HCT116 (cell line): Measurements from ENCODE around the gene NCAPD3. TPM values are rescaled to one million over a fixed set of nuclear protein-coding genes. Genes with fewer than 3 reads are reported as not detected.

ENCODE experiments used
- ATAC-seq: fragments of 200-7000 bp; cut with Tn5 transposase; 2 replicates; pipeline ENCODE4 v1.9.1; 2020; ENCODE audit warnings: mild to moderate bottlenecking, moderate library complexity
- BruUV-seq: library from RNA; stranded (reverse); fragments of 400-500 nt; replicated peaks from 2 replicates; lab custom pipeline; 2021; lab: Mats Ljungman, UMichigan
- CTCF ChIA-PET: fragments of 300-600 bp; sonication (Branson Sonifier 250); formaldehyde crosslinking; loops from one replicate; lab custom pipeline; 2021; ENCODE audit warnings: antibody characterized with exemption; lab: Charles Lee
- POLR2A ChIA-PET: fragments of 300-600, 350-600 bp; sonication (Branson Sonifier 250); formaldehyde crosslinking; loops from one replicate; lab custom pipeline; 2021; ENCODE audit warnings: antibody characterized with exemption; lab: Charles Lee
- RAD21 ChIA-PET, 2 experiments: fragments of 300-600 bp; sonication (Branson Sonifier 250); formaldehyde crosslinking; loops; one replicate each; lab custom pipeline; 2023; ENCODE audit warnings: low total read pairs in 2 of 2; ENCODE audit not compliant: uncharacterized antibody in 2 of 2, unreplicated experiment in 2 of 2, low non-redundant PET in 1 of 2; lab: Charles Lee
- DNase-seq: peaks from one replicate; pipeline ENCODE4 v3.0.0-alpha.2; 2010; ENCODE audit warnings: low read depth, low spot score
- H2AFZ ChIP-seq: fragments of 200-600 bp; shearing (Covaris generic), sonication (generic); 2 replicates; pipeline ENCODE4 v1.6.1; 2017; ENCODE audit warnings: low read depth, mixed run types, mixed read lengths, antibody characterized with exemption, low read length; ENCODE audit not compliant: poor library complexity, severe bottlenecking
- H3K27ac ChIP-seq: 2 replicates; pipeline ENCODE4 v1.5.1; 2012; ENCODE audit warnings: low read depth, low read length
- H3K27me3 ChIP-seq: fragments of 200-600 bp; sonication (generic); 2 replicates; pipeline ENCODE4 v1.6.1; 2016; ENCODE audit warnings: mixed run types, low read length, mixed read lengths; ENCODE audit not compliant: insufficient read depth
- H3K36me3 ChIP-seq, 2 experiments: fragments of 200-500 bp in 1 of 2; fragments of 200-600 bp in 1 of 2; sonication (Bioruptor generic) in 1 of 2; sonication (generic) in 1 of 2; 2 replicates each; pipeline versions ENCODE4 v1.5.1 to v1.6.1; 2014 to 2016; ENCODE audit warnings: low read length in 2 of 2, inconsistent platforms in 1 of 2, mixed read lengths in 1 of 2, mixed run types in 1 of 2; ENCODE audit not compliant: insufficient read depth in 2 of 2, control insufficient read depth in 1 of 2
- H3K4me1 ChIP-seq, 2 experiments: fragments of 200-600 bp in 1 of 2; sonication (generic) in 1 of 2; 2 replicates each; pipeline versions ENCODE4 v1.5.1 to v1.6.1; 2012 to 2017; ENCODE audit warnings: low read length in 2 of 2, inconsistent platforms in 1 of 2, mild to moderate bottlenecking in 1 of 2, mixed read lengths in 1 of 2, mixed run types in 1 of 2, moderate library complexity in 1 of 2; ENCODE audit not compliant: insufficient read depth in 2 of 2, control insufficient read depth in 1 of 2
- H3K4me2 ChIP-seq: fragments of 200-600 bp; sonication (generic); 2 replicates; pipeline ENCODE4 v1.6.1; 2017; ENCODE audit warnings: mixed run types, low read length, mixed read lengths
- H3K4me3 ChIP-seq, 2 experiments: fragments of 200-600 bp in 1 of 2; sonication (generic) in 1 of 2; replicated peaks in 1 of 2; 2 replicates each; pipeline ENCODE4 v1.5.1; 2011 to 2016; ENCODE audit warnings: low read length in 2 of 2, control low read depth in 1 of 2, low read depth in 1 of 2, mild to moderate bottlenecking in 1 of 2, mixed read lengths in 1 of 2, mixed run types in 1 of 2
- H3K79me2 ChIP-seq: fragments of 200-600 bp; sonication (generic); 2 replicates; pipeline ENCODE4 v1.6.1; 2017; ENCODE audit warnings: mild to moderate bottlenecking, mixed run types, low read length, moderate library complexity, mixed read lengths; ENCODE audit not compliant: insufficient read depth
- H3K9ac ChIP-seq: fragments of 200-600 bp; sonication (generic); 2 replicates; pipeline ENCODE4 v1.6.1; 2016; ENCODE audit warnings: low read length, mixed read lengths
- H3K9me2 ChIP-seq: fragments of 200-600 bp; sonication (generic), shearing (Covaris generic); 2 replicates; pipeline ENCODE4 v1.6.1; 2017; ENCODE audit warnings: mixed run types, mild to moderate bottlenecking, moderate library complexity; ENCODE audit not compliant: insufficient read depth
- H3K9me3 ChIP-seq, 2 experiments: fragments of 200-500 bp in 1 of 2; fragments of 200-600 bp in 1 of 2; sonication (Bioruptor generic) in 1 of 2; sonication (generic) in 1 of 2; 2 replicates each; pipeline ENCODE4 v1.6.1; 2014 to 2017; ENCODE audit warnings: low read length in 2 of 2, mixed read lengths in 2 of 2, inconsistent platforms in 1 of 2, low read depth in 1 of 2, mild to moderate bottlenecking in 1 of 2, mixed run types in 1 of 2, moderate library complexity in 1 of 2; ENCODE audit not compliant: control insufficient read depth in 1 of 2, insufficient read depth in 1 of 2
- H4K20me1 ChIP-seq: fragments of 200-600 bp; sonication (generic), shearing (Covaris generic); 2 replicates; pipeline ENCODE4 v1.6.1; 2017; ENCODE audit warnings: mixed run types, mild to moderate bottlenecking, moderate library complexity; ENCODE audit not compliant: insufficient read depth
- EZH2 ChIP-seq: fragments of 200-600 bp; sonication (generic); IDR thresholded peaks from 2 replicates; pipeline ENCODE4 v1.6.1; 2017; ENCODE audit warnings: antibody characterized with exemption, mixed run types
- FOSL1 ChIP-seq: IDR thresholded peaks from 2 replicates; pipeline ENCODE4 v1.6.1; 2012; ENCODE audit warnings: low read depth
- SP1 ChIP-seq: IDR thresholded peaks from 2 replicates; pipeline ENCODE4 v1.6.1; 2012; ENCODE audit warnings: low read depth
- TCF7L2 ChIP-seq: IDR thresholded peaks from 2 replicates; pipeline ENCODE4 v1.7.0; 2011; ENCODE audit warnings: borderline replicate concordance, inconsistent platforms; ENCODE audit not compliant: insufficient read depth, insufficient read length; ENCODE audit errors: extremely low read depth
- YY1 ChIP-seq: IDR thresholded peaks from 2 replicates; pipeline ENCODE4 v1.6.1; 2011; ENCODE audit warnings: low read length, low read depth, moderate library complexity, mild to moderate bottlenecking; ENCODE audit not compliant: insufficient replicate concordance; ENCODE audit errors: extremely low read depth
- ZFX ChIP-seq: fragments of 450-650 bp; IDR thresholded peaks from 2 replicates; pipeline ENCODE4 v1.6.1; 2017
- intact Hi-C: fragments of 100-400 bp; cut with micrococcal nuclease; formaldehyde crosslinking; loops from 2 replicates; pipeline ENCODE4 v1.10.0; 2022
- total RNA-seq: library from RNA; stranded (reverse); gene quantifications from one replicate; pipeline ENCODE4 v1.2.1, GENCODE V29; 2021; ENCODE audit not compliant: unreplicated experiment
- TF ChIP-seq, protein P1 (sequence below): IDR thresholded peaks from 2 replicates; pipeline ENCODE4 v1.6.1; 2012
- TF ChIP-seq, protein P2 (sequence below), 3 experiments: fragments of 200-600 bp in 1 of 3; sonication (generic) in 1 of 3; IDR thresholded peaks in 2 of 3; conservative IDR thresholded peaks in 1 of 3; 2 replicates each; pipeline ENCODE4 v1.5.1; 2012 to 2017; ENCODE audit warnings: low read depth in 2 of 3, low read length in 2 of 3, antibody characterized with exemption in 1 of 3, borderline replicate concordance in 1 of 3, control low read depth in 1 of 3, mild to moderate bottlenecking in 1 of 3, mixed read lengths in 1 of 3, mixed run types in 1 of 3, moderate library complexity in 1 of 3; ENCODE audit not compliant: insufficient read depth in 1 of 3
- TF ChIP-seq, protein P3 (sequence below): IDR thresholded peaks from 2 replicates; pipeline ENCODE4 v1.6.1; 2012
- TF ChIP-seq, protein P4 (sequence below): IDR thresholded peaks from 2 replicates; pipeline ENCODE4 v1.6.1; 2012; ENCODE audit warnings: low read depth

Gene NCAPD3
- total RNA-seq, 1 experiment from 2014 or later: 71.0 TPM

DNA sequence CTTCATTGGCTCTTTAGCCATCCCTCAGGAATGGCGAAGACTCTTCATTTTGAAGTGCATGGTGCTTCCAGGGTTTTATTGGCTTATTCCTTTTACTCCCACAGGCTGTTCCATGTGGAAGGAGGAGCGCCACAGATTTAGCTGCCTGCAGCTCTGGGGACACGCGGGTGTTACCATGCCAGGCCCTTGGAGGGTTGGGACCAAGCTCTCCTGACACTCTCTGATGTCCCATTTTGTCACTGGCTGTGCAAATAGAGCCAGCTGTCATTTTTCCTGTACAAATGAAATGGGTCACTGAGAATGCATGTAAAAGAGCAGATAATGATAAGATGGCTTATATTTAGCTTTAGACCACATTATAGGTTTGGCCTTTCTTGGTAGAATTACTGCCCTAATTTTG is 20.1 kb upstream of the NCAPD3 start:
- BruUV-seq: no TSS peak
- Histone ChIP-seq H4K20me1 (no peaks in the 10 kb centered on the region), H3K9ac (no peak overlapping the region), H3K4me2 (no peak overlapping the region), H3K79me2 (no peaks in the 10 kb centered on the region), H3K4me1 (no peaks in the 10 kb centered on the region), H3K9me2 (no peaks in the 10 kb centered on the region), H3K9me3 (no peaks in the 10 kb centered on the region), H3K36me3 (peaks cover 20 to 24% of the 10 kb centered on the region in 2 experiments), H2AFZ (no peak overlapping the region), H3K27ac (no peak overlapping the region), H3K27me3 (no peaks in the 10 kb centered on the region), H3K4me3 (no peak overlapping the region)
- intact Hi-C loops: no loop called here
- ChIA-PET CTCF (interaction anchor here (1.4 kb wide), 1 partner anchor 19 kb away, joined by 3 read pairs; the partner anchor contains the start of genes NCAPD3 and VPS26B), RAD21 (no interaction called here), POLR2A (no interaction called here)
- TF ChIP-seq TCF7L2: no peak
- TF ChIP-seq, protein P1, sequence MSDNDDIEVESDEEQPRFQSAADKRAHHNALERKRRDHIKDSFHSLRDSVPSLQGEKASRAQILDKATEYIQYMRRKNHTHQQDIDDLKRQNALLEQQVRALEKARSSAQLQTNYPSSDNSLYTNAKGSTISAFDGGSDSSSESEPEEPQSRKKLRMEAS: no peak
- TF ChIP-seq, protein P2, sequence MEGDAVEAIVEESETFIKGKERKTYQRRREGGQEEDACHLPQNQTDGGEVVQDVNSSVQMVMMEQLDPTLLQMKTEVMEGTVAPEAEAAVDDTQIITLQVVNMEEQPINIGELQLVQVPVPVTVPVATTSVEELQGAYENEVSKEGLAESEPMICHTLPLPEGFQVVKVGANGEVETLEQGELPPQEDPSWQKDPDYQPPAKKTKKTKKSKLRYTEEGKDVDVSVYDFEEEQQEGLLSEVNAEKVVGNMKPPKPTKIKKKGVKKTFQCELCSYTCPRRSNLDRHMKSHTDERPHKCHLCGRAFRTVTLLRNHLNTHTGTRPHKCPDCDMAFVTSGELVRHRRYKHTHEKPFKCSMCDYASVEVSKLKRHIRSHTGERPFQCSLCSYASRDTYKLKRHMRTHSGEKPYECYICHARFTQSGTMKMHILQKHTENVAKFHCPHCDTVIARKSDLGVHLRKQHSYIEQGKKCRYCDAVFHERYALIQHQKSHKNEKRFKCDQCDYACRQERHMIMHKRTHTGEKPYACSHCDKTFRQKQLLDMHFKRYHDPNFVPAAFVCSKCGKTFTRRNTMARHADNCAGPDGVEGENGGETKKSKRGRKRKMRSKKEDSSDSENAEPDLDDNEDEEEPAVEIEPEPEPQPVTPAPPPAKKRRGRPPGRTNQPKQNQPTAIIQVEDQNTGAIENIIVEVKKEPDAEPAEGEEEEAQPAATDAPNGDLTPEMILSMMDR (IDR thresholded peaks at IDR 0.05 in 2 of 3, conservative IDR thresholded peaks at IDR 0.05 in 1 of 3; ENCODE audit: borderline replicate concordance in 1 of 3, insufficient read depth in 1 of 3, low read depth in 2 of 3, low read length in 2 of 3): no peak
- TF ChIP-seq, protein P3, sequence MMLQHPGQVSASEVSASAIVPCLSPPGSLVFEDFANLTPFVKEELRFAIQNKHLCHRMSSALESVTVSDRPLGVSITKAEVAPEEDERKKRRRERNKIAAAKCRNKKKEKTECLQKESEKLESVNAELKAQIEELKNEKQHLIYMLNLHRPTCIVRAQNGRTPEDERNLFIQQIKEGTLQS: no peak
- no peak for TF ChIP-seq YY1
- no peak for DNase-seq
- no peak for ATAC-seq

DNA sequence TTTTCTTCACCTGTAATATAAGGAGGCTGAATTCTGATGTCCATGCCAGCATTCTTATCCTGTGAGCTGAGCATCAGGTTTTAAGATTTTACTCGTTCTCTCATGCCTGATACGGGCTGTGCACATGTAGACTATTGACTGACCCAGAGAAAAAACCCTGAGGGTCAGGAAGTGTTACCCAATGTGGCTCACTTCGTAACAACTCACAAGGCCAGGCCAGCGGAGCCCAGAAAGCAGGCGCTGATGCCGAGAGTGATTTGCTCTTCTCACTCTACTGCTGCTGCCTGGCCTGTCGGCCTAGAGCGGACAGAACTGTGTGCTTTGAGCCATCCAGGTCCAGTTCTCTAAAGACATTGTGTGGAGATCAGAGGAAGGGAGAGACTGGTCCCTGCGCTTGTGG is 18.6 kb upstream of the NCAPD3 start:
- POLR2A ChIA-PET: no interaction called here
- H2AFZ ChIP-seq: no peak overlapping the region
- TF ChIP-seq FOSL1: no peak
- TF ChIP-seq YY1: no peak
- TF ChIP-seq, protein P2 (IDR thresholded peaks at IDR 0.05 in 2 of 3, conservative IDR thresholded peaks at IDR 0.05 in 1 of 3; ENCODE audit: borderline replicate concordance in 1 of 3, insufficient read depth in 1 of 3, low read depth in 2 of 3, low read length in 2 of 3): no peak
- TF ChIP-seq TCF7L2: no peak
- no peak for TF ChIP-seq SP1
- no peak for TF ChIP-seq EZH2
- TF ChIP-seq, protein P4, sequence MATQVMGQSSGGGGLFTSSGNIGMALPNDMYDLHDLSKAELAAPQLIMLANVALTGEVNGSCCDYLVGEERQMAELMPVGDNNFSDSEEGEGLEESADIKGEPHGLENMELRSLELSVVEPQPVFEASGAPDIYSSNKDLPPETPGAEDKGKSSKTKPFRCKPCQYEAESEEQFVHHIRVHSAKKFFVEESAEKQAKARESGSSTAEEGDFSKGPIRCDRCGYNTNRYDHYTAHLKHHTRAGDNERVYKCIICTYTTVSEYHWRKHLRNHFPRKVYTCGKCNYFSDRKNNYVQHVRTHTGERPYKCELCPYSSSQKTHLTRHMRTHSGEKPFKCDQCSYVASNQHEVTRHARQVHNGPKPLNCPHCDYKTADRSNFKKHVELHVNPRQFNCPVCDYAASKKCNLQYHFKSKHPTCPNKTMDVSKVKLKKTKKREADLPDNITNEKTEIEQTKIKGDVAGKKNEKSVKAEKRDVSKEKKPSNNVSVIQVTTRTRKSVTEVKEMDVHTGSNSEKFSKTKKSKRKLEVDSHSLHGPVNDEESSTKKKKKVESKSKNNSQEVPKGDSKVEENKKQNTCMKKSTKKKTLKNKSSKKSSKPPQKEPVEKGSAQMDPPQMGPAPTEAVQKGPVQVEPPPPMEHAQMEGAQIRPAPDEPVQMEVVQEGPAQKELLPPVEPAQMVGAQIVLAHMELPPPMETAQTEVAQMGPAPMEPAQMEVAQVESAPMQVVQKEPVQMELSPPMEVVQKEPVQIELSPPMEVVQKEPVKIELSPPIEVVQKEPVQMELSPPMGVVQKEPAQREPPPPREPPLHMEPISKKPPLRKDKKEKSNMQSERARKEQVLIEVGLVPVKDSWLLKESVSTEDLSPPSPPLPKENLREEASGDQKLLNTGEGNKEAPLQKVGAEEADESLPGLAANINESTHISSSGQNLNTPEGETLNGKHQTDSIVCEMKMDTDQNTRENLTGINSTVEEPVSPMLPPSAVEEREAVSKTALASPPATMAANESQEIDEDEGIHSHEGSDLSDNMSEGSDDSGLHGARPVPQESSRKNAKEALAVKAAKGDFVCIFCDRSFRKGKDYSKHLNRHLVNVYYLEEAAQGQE: no peak
- TF ChIP-seq ZFX: no peak

More for the DNA sequence above, 18.6 kb upstream of the NCAPD3 start:
- Histone ChIP-seq H3K4me2 (no peak overlapping the region), H3K9me3 (no peaks in the 10 kb centered on the region), H4K20me1 (no peaks in the 10 kb centered on the region), H3K9ac (no peak overlapping the region), H3K27me3 (no peaks in the 10 kb centered on the region), H3K9me2 (no peaks in the 10 kb centered on the region), H3K27ac (no peak overlapping the region), H3K4me1 (no peaks in the 10 kb centered on the region), H3K36me3 (peaks cover 16 to 18% of the 10 kb centered on the region in 2 experiments), H3K79me2 (no peaks in the 10 kb centered on the region), H3K4me3 (no peak overlapping the region)
- RAD21 ChIA-PET: no interaction called here
- DNase-seq (no peak), ATAC-seq (no peak)
- intact Hi-C loops: no loop called here
- CTCF ChIA-PET: no interaction called here
- no TSS peak for BruUV-seq
